Neuron (in vitro differentiated cells): Measurements from ENCODE around the gene BDH1.

ENCODE experiments used
- H2AFZ ChIP-seq: one replicate; pipeline ENCODE4 v1.6.1; 2013; ENCODE audit warnings: low read depth, mild to moderate bottlenecking, inconsistent platforms, low read length, moderate library complexity
- H3K27me3 ChIP-seq: one replicate; pipeline ENCODE4 v1.6.1; 2013; ENCODE audit warnings: low read length; ENCODE audit not compliant: insufficient read depth
- H3K36me3 ChIP-seq: one replicate; pipeline ENCODE4 v1.6.1; 2013; ENCODE audit warnings: low read length; ENCODE audit not compliant: insufficient read depth
- H3K4me1 ChIP-seq: one replicate; pipeline ENCODE4 v1.6.1; 2013; ENCODE audit warnings: low read length; ENCODE audit not compliant: insufficient read depth
- H3K4me3 ChIP-seq: 2 replicates; pipeline ENCODE4 v1.5.1; 2013; ENCODE audit warnings: mild to moderate bottlenecking, low read length, moderate library complexity
- H3K9me3 ChIP-seq: one replicate; pipeline ENCODE4 v1.6.1; 2013; ENCODE audit warnings: low read length

The BDH1 gene

DNA sequence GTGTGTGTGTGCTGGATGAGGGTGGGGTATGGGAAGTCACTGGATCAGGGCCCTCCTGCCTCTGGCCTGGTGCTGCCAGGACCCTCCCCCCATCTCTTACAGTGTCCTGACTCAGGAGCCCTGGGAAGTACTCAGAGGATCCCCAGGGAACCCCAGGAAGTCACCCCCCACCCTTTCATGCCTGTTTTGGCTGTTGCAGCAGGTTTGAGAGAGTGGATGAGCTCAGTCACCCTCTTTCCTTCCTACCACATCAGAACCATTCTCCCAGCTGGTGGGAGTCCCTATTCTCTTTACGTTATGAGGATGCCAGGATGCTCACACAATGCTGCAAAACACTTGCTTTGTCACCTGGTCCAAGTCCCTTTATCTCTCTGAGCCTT, 59.0 kb downstream of the BDH1 start:
- Histone ChIP-seq H2AFZ (no peak overlapping the region), H3K9me3 (no peaks in the 10 kb centered on the region), H3K27me3 (no peaks in the 10 kb centered on the region), H3K36me3 (no peaks in the 10 kb centered on the region), H3K4me1 (peaks cover 5% of the 10 kb centered on the region), H3K4me3 (no peak overlapping the region)

DNA sequence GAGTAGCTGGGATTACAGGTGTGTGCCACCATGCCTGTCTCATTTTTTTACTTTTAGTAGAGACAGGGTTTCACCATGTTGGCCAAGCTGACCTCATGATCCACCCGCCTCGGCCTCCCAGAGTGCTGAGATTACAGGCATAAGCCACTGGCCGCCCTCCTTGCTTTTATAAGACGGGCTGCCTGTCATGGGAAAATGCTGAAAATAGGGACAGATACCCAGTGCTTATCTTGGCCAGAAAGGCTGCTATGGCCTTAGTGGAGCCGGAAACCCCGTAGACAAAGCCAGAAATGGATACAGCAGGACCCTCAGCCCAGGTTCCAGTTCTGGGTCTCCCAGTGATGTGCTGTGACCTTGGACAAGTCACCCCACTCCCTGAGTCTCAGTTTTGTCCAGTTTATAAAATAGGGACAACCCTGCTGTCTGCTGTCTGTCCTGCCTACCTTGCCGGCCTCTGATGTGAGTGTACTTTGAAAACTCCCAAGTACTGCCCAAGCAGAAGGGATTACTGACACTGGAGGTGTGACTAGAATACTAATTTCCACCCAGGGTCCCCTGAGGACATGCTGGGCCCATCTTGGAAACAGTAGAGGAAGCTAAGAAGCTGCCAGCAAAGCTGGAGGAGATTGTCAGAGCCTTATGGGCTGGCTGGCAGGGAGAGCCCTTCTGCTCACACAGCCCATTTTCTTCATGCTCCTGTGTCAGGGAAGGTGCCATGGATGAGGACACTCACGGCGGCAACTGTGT, 59.6 kb downstream of the BDH1 start:
- H2AFZ ChIP-seq, result no peak overlapping the region
- peaks cover 5% of the 10 kb centered on the region for H3K4me1 ChIP-seq
- H3K4me3 ChIP-seq, result no peak overlapping the region
- H3K9me3 ChIP-seq, result no peaks in the 10 kb centered on the region
- H3K27me3 ChIP-seq, result no peaks in the 10 kb centered on the region
- H3K36me3 ChIP-seq, result no peaks in the 10 kb centered on the region

GRCh38 chr3:197495499-197495898, 60.3 kb downstream of the BDH1 start:
- Histone ChIP-seq H3K4me3 (no peak overlapping the region), H3K4me1 (peaks cover 5% of the 10 kb centered on the region), H2AFZ (no peak overlapping the region), H3K27me3 (no peaks in the 10 kb centered on the region), H3K36me3 (no peaks in the 10 kb centered on the region), H3K9me3 (no peaks in the 10 kb centered on the region)

- Histone ChIP-seq H2AFZ (no peak overlapping the region), H3K4me1 (peaks cover 5% of the 10 kb centered on the region), H3K9me3 (no peaks in the 10 kb centered on the region), H3K4me3 (no peak overlapping the region), H3K27me3 (no peaks in the 10 kb centered on the region), H3K36me3 (no peaks in the 10 kb centered on the region)
Measured at GRCh38 chr3:197495059-197495455, 60.7 kb downstream of the BDH1 start.

GRCh38 chr3:197494366-197495058, 61.3 kb downstream of the BDH1 start:
- H3K36me3 ChIP-seq, result no peaks in the 10 kb centered on the region
- peaks cover 5% of the 10 kb centered on the region for H3K4me1 ChIP-seq
- H3K4me3 ChIP-seq, result no peak overlapping the region
- H2AFZ ChIP-seq, result no peak overlapping the region
- no peaks in the 10 kb centered on the region for H3K9me3 ChIP-seq
- H3K27me3 ChIP-seq, result no peaks in the 10 kb centered on the region

DNA sequence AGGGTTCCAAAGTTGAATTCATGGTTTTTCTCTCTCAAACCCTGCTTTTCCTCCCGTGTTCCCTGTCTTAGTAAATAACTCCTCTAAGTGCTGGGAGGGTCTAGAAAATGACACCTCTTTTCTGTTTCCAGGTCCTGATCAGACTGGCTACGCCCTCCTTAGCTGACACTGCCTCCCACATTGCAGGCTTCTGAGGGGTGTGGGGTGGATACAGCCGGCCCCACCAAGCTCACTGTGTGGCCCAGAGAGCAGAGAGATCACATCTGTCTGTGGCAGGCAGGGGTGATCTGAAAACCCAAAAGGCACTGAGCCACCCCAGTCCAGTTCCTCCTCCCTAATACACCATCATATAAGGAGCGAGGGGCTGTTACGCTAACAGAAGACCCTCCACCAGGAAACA, 62.7 kb downstream of the BDH1 start:
- Histone ChIP-seq H3K9me3 (no peaks in the 10 kb centered on the region), H2AFZ (no peak overlapping the region), H3K36me3 (no peaks in the 10 kb centered on the region), H3K27me3 (no peaks in the 10 kb centered on the region), H3K4me3 (no peak overlapping the region), H3K4me1 (peaks cover 5% of the 10 kb centered on the region)

DNA sequence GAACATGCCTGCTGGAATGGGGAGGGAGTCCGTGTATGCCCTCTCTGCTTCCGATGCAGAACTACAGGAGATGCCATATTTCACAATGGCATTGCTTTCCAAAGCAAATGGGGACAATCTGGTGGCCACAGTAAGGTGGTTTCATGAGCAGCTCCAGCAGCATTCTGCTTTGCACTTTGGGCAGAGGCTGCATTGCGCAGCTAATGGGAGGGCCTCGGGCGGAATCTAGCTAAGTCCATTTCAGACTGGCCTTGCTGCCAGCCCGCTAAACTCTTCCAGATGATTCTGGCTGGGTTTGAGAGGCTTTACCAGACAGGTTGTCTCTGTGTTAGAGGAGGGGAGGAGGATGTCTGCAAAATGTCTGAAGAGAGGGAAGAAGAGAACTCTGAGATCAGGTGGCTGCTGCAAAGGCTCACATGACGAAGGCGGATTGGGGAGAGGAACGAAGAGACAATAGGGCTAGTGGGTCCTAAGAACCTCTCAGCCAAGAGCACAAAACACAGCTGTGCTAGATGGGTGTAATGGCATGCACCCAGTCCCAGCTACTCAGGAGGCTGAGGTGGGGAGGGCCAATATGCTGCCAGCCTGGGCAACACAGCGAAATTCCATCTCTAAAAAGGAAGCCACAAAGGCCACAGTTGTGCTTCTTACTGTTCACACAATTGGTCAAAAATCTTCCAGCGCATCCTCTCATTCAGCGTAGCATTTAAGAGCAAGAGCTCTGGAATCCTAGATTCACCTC, 63.7 kb downstream of the BDH1 start:
- no peak overlapping the region for H3K4me3 ChIP-seq
- no peaks in the 10 kb centered on the region for H3K27me3 ChIP-seq
- H3K4me1 ChIP-seq, result peaks cover 5% of the 10 kb centered on the region
- H2AFZ ChIP-seq, result no peak overlapping the region
- no peaks in the 10 kb centered on the region for H3K9me3 ChIP-seq
- no peaks in the 10 kb centered on the region for H3K36me3 ChIP-seq

DNA sequence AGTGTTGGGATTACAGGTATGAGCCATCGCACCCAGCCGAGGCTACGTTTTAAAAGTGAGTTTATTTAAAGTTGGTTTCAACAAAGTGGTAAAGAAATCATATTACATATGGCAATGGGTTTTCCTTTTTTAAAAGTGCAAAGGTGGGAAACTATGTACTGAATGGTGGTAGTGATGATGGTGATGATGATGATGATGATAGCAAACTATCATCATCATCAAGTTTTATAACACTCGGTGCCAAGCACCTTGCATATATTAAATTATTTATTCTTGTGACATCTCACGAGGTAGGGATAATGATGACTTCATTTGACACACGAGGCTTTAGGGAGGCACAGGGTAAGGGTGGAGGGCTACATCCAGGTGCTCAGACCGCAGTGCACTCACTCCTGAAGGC, 64.3 kb downstream of the BDH1 start:
- H3K4me3 ChIP-seq, result no peak overlapping the region
- H2AFZ ChIP-seq, result no peak overlapping the region
- no peaks in the 10 kb centered on the region for H3K9me3 ChIP-seq
- no peaks in the 10 kb centered on the region for H3K36me3 ChIP-seq
- H3K27me3 ChIP-seq, result no peaks in the 10 kb centered on the region
- peaks cover 3% of the 10 kb centered on the region for H3K4me1 ChIP-seq

DNA sequence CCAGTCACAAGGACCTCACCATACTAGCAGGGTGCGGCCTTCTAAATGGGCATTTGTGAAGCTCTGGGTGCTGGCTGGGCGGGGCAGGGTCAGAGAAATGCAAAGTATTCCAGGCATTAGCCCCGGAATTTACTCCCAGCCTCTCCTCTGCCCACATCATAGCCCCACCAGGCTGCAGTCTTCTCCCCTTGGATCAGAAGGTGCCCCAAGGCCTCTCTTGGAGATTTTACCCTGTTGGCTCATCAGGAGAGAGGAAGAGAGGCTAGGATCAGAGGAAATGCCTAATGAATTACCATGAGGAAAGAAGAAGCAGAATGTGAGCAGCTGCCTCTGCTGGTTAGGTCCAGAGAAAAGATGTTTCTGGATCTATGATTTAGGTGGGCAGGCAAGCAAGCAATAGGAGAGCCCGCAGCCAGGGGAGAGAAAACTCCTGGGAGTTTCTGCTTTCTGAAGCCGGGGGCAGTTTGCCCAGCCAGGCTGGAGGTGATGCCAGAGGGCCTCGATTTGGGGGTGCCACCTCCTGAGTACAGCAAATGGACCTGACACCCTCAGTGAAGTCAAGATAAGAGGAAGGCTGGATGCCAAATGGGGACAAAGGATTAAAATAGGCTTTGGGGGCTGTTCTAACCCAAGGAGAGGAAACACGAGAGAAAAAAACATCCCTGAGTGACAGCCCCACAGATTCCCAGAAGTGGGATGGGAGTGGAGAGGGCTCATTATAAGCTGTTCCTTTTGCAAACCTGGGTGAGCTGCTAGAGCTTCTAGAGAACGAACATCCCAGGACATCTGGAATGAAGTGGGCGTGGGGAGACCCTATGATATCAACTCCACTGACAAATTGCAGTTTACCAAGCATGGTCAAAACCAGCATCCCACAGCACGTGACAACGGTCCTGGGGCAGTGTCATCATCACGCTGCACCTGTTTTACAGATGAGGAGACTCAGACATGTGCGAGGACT, 65.4 kb downstream of the BDH1 start:
- Histone ChIP-seq H2AFZ (no peak overlapping the region), H3K27me3 (no peaks in the 10 kb centered on the region), H3K4me1 (no peaks in the 10 kb centered on the region), H3K36me3 (no peaks in the 10 kb centered on the region), H3K9me3 (no peaks in the 10 kb centered on the region), H3K4me3 (no peak overlapping the region)

DNA sequence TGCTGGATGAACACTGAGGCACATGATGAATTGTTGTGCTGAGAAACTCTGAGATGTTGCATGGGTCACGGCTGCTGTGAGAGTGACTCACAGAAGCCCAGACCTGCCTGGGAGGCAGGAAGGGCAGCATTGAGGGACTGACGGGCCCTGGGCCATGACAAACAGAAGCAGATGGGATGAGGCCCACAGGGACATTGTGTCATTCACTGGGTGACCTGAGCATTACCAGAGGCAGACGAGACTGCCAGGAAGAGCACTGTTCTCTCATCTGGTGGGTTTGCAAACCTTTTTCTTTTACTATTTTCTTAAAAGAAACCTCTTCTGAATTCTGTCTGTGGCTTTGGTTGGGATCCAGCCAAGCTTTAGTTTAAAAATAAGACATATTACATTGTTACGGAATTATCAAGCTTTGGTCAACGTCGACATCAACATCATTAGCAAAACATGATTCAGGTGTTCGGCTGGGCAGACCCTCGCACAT, 67.8 kb downstream of the BDH1 start:
- H3K9me3 ChIP-seq, result no peaks in the 10 kb centered on the region
- H3K36me3 ChIP-seq, result no peaks in the 10 kb centered on the region
- H3K27me3 ChIP-seq, result no peaks in the 10 kb centered on the region
- H3K4me1 ChIP-seq, result no peaks in the 10 kb centered on the region
- H2AFZ ChIP-seq, result no peak overlapping the region
- H3K4me3 ChIP-seq, result no peak overlapping the region

- Histone ChIP-seq H3K9me3 (no peaks in the 10 kb centered on the region), H3K4me1 (no peaks in the 10 kb centered on the region), H3K4me3 (no peak overlapping the region), H3K27me3 (no peaks in the 10 kb centered on the region), H3K36me3 (no peaks in the 10 kb centered on the region), H2AFZ (no peak overlapping the region)
Measured at GRCh38 chr3:197486861-197487260, 68.9 kb downstream of the BDH1 start.

- H2AFZ ChIP-seq, result no peak overlapping the region
- H3K4me3 ChIP-seq, result no peak overlapping the region
- no peaks in the 10 kb centered on the region for H3K4me1 ChIP-seq
- no peaks in the 10 kb centered on the region for H3K9me3 ChIP-seq
- no peaks in the 10 kb centered on the region for H3K36me3 ChIP-seq
- H3K27me3 ChIP-seq, result no peaks in the 10 kb centered on the region
Measured at GRCh38 chr3:197485143-197485542, 70.6 kb downstream of the BDH1 start.
